GM21576 (cell line): Measurements from ENCODE around the gene PLA2G2F.
"Not testable (repeated sequence)": the region's sequence is repeated elsewhere in the genome, so short reads cannot be mapped to it uniquely, and the experiment has no call there.

ENCODE experiments used
- ATAC-seq: cut with Tn5 transposase; IDR thresholded peaks from one replicate; pipeline ENCODE4 v1.9.1; 2021; ENCODE audit warnings: mild to moderate bottlenecking, moderate library complexity; ENCODE audit not compliant: unreplicated experiment

PLA2G2F gene

GRCh38 chr1:20114021-20114648 is 25.0 kb upstream of the PLA2G2F start:
- ATAC-seq, result no peak

- ATAC-seq, result no peak
These were observed 23.6 kb upstream of the PLA2G2F start for GRCh38 chr1:20115479-20115878.

- ATAC-seq, result no peak
These were observed 23.2 kb upstream of the PLA2G2F start for GRCh38 chr1:20115916-20116315.

GRCh38 chr1:20117236-20117635 is 21.9 kb upstream of the PLA2G2F start:
- no peak for ATAC-seq

GRCh38 chr1:20119347-20119746 is 19.8 kb upstream of the PLA2G2F start, which contains the start of gene PLA2G2D:
PLA2G2D (minus strand) TSS chr1:20119536; CDS start chr1:20119498, 38 bp downstream.
- ATAC-seq, result no peak

- no peak for ATAC-seq
These were observed 18.3 kb upstream of the PLA2G2F start for GRCh38 chr1:20120796-20121195.

- no peak for ATAC-seq
These were observed 15.2 kb upstream of the PLA2G2F start for GRCh38 chr1:20123722-20124455.

- no peak for ATAC-seq
These were observed 14.6 kb upstream of the PLA2G2F start for GRCh38 chr1:20124456-20125057.

GRCh38 chr1:20125100-20125499 is 14.0 kb upstream of the PLA2G2F start:
- no peak for ATAC-seq

- no peak for ATAC-seq
These were observed 12.9 kb upstream of the PLA2G2F start for GRCh38 chr1:20126041-20126805.

- no peak for ATAC-seq
These were observed 12.2 kb upstream of the PLA2G2F start for GRCh38 chr1:20126806-20127440.

GRCh38 chr1:20130518-20130917 is 8.6 kb upstream of the PLA2G2F start:
- not testable (repeated sequence) for ATAC-seq

- no peak for ATAC-seq
These were observed 4.1 kb upstream of the PLA2G2F start for GRCh38 chr1:20134995-20135394.

- ATAC-seq, result no peak
These were observed 2.9 kb upstream of the PLA2G2F start for GRCh38 chr1:20136249-20136648.

GRCh38 chr1:20137055-20137454 is 2.1 kb upstream of the PLA2G2F start:
- no peak for ATAC-seq

GRCh38 chr1:20137604-20138003 is 1.5 kb upstream of the PLA2G2F start:
- ATAC-seq, result no peak

GRCh38 chr1:20138346-20138745 is 777 bp upstream of the PLA2G2F start:
- no peak for ATAC-seq

GRCh38 chr1:20139776-20140612 is 871 bp downstream of the PLA2G2F start:
- ATAC-seq, result no peak

GRCh38 chr1:20141001-20141400 is 1.9 kb downstream of the PLA2G2F start:
- ATAC-seq, result no peak

- ATAC-seq, result no peak
These were observed 2.3 kb downstream of the PLA2G2F start for GRCh38 chr1:20141466-20141865.
